SU-DHL-6 (cell line): ENCODE results near the gene LRRC4C.

ENCODE experiments used
- H2AFZ ChIP-seq: fragments of 200-600 bp; sonication (generic); 2 replicates; pipeline ENCODE4 v1.6.1; 2014; ENCODE audit warnings: low read depth, mild to moderate bottlenecking, moderate library complexity, mixed read lengths, antibody characterized with exemption, low read length; ENCODE audit not compliant: severe bottlenecking
- H3F3A ChIP-seq: fragments of 200-600 bp; shearing (Covaris generic); 2 replicates; pipeline ENCODE4 v1.6.0; 2016; ENCODE audit warnings: antibody characterized with exemption, mild to moderate bottlenecking; ENCODE audit not compliant: insufficient read depth
- H3K27ac ChIP-seq: fragments of 200-600 bp; sonication (generic); 2 replicates; pipeline ENCODE4 v1.5.1; 2016; ENCODE audit warnings: low read depth, mild to moderate bottlenecking, low read length, moderate library complexity, mixed read lengths
- H3K27me3 ChIP-seq: fragments of 200-600 bp; sonication (generic), shearing (Covaris generic); 2 replicates; pipeline ENCODE4 v1.6.0; 2014; ENCODE audit warnings: mild to moderate bottlenecking, low read length
- H3K36me3 ChIP-seq: fragments of 200-600 bp; sonication (generic); 2 replicates; pipeline ENCODE4 v1.6.1; 2014; ENCODE audit warnings: mild to moderate bottlenecking, low read length, mixed read lengths
- H3K4me2 ChIP-seq: fragments of 300-600, 200-600 bp; shearing (Covaris generic), sonication (generic); 2 replicates; pipeline ENCODE4 v1.6.0; 2014; ENCODE audit warnings: low read length, low read depth, mild to moderate bottlenecking; ENCODE audit not compliant: poor library complexity, severe bottlenecking
- H3K4me3 ChIP-seq: fragments of 200-600 bp; sonication (generic); 2 replicates; pipeline ENCODE4 v1.5.1; 2014; ENCODE audit warnings: antibody characterized with exemption, low read length, mild to moderate bottlenecking, mixed read lengths; ENCODE audit not compliant: insufficient read depth, poor library complexity, severe bottlenecking
- H3K79me2 ChIP-seq: fragments of 200-600 bp; sonication (generic); 2 replicates; pipeline ENCODE4 v1.6.1; 2014; ENCODE audit warnings: mild to moderate bottlenecking, low read length, moderate library complexity; ENCODE audit not compliant: insufficient read depth
- H3K9ac ChIP-seq: fragments of 200-600 bp; sonication (generic); 2 replicates; pipeline ENCODE4 v1.7.0; 2014; ENCODE audit warnings: mild to moderate bottlenecking, low read length
- H3K9me2 ChIP-seq: fragments of 200-600 bp; sonication (generic); replicated peaks from 2 replicates; pipeline ENCODE4 v1.6.1; 2014; ENCODE audit warnings: low read length; ENCODE audit not compliant: insufficient read depth
- H3K9me3 ChIP-seq: fragments of 200-600 bp; sonication (generic); 2 replicates; pipeline ENCODE4 v1.6.1; 2014; ENCODE audit warnings: low read length, mixed read lengths; ENCODE audit not compliant: insufficient read depth
- H4K20me1 ChIP-seq: fragments of 200-600 bp; sonication (generic); 2 replicates; pipeline ENCODE4 v1.6.1; 2014; ENCODE audit warnings: low read depth, mild to moderate bottlenecking, antibody characterized with exemption, low read length, moderate library complexity, mixed read lengths
- EZH2phosphoT487 ChIP-seq: fragments of 200-600 bp; sonication (generic), shearing (Covaris generic); conservative IDR thresholded peaks from 2 replicates; pipeline ENCODE4 v1.6.1; 2018; ENCODE audit warnings: mild to moderate bottlenecking, antibody characterized with exemption, low read length, moderate library complexity, mixed read lengths
- TF ChIP-seq, protein P1 (sequence below): fragments of 200-600 bp; sonication (generic); IDR thresholded peaks from one replicate; pipeline ENCODE4 v1.5.1; 2017; ENCODE audit warnings: antibody characterized with exemption, mild to moderate bottlenecking, low read length, moderate library complexity; ENCODE audit not compliant: insufficient read depth, poor library complexity, severe bottlenecking

The LRRC4C gene

DNA sequence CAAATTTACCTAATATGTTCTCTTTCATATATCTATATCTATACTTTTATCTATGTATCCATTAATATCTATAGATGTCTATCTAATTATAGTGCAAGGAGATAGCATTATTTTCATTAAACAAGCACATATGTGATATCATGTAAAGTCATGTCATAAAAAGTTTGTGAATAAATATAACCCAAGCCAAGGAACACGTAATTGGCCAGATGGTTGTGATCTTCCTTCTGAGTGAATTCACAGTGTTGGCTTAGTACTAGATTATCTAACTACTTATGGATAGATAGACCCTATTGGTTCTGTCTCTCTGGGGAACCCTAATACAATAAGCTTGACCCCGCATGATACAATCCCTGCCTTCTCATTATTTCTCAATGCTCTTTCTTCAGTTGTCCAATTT lies 484.4 kb downstream of the LRRC4C start:
- no peak overlapping the region for H2AFZ ChIP-seq
- no peaks in the 10 kb centered on the region for H3K27me3 ChIP-seq
- no peaks in the 10 kb centered on the region for H3K36me3 ChIP-seq
- H3K9me2 ChIP-seq, result no peaks in the 10 kb centered on the region; the same call in 1 of the 2 replicates
- no peak overlapping the region for H3K27ac ChIP-seq
- no peak overlapping the region for H3K4me2 ChIP-seq
- H3K4me3 ChIP-seq, result no peak overlapping the region
- no peak overlapping the region for H3K9ac ChIP-seq
- H3K79me2 ChIP-seq, result no peaks in the 10 kb centered on the region
- H4K20me1 ChIP-seq, result no peaks in the 10 kb centered on the region
- TF ChIP-seq, protein P1, sequence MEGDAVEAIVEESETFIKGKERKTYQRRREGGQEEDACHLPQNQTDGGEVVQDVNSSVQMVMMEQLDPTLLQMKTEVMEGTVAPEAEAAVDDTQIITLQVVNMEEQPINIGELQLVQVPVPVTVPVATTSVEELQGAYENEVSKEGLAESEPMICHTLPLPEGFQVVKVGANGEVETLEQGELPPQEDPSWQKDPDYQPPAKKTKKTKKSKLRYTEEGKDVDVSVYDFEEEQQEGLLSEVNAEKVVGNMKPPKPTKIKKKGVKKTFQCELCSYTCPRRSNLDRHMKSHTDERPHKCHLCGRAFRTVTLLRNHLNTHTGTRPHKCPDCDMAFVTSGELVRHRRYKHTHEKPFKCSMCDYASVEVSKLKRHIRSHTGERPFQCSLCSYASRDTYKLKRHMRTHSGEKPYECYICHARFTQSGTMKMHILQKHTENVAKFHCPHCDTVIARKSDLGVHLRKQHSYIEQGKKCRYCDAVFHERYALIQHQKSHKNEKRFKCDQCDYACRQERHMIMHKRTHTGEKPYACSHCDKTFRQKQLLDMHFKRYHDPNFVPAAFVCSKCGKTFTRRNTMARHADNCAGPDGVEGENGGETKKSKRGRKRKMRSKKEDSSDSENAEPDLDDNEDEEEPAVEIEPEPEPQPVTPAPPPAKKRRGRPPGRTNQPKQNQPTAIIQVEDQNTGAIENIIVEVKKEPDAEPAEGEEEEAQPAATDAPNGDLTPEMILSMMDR, result no peak
- TF ChIP-seq EZH2phosphoT487, result no peak
- H3K9me3 ChIP-seq, result no peaks in the 10 kb centered on the region
- no peaks in the 10 kb centered on the region for H3F3A ChIP-seq

DNA sequence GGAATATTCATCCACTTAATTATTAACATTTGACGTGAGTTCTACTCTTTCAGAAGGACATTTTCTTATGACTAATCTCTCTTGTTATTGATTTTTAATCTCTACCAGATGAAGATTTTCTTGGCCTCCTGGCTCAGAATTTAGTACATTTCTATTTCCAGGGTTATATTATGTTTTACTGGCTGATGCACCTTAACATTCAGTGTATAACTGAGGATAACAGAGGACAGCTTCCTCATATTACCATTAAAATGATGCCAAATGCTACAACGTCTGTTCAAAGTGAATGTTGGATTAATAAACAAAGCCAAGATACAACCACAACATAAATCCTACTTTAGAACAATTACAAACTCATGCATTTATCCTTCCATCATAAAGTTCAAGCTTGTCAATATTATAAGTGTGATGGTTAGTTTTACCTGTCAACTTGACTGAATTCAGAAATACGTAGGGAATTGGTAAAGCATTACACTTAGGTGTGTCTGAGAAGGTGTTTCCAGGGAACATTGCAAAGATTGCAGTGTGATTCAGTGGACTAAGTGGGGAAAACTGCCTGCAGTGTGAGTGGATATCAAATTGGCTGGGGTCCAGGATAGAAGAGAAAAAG lies 485.2 kb downstream of the LRRC4C start:
- Histone ChIP-seq H3K9me2 (no peaks in the 10 kb centered on the region; the same call in 1 of the 2 replicates), H3K9me3 (no peaks in the 10 kb centered on the region), H4K20me1 (no peaks in the 10 kb centered on the region), H3K27me3 (no peaks in the 10 kb centered on the region), H3K4me3 (no peak overlapping the region), H3K9ac (no peak overlapping the region), H2AFZ (no peak overlapping the region), H3K79me2 (no peaks in the 10 kb centered on the region), H3K36me3 (no peaks in the 10 kb centered on the region), H3K4me2 (no peak overlapping the region), H3F3A (no peaks in the 10 kb centered on the region), H3K27ac (no peak overlapping the region)
- no peak for TF ChIP-seq EZH2phosphoT487
- TF ChIP-seq, protein P1, result no peak

DNA sequence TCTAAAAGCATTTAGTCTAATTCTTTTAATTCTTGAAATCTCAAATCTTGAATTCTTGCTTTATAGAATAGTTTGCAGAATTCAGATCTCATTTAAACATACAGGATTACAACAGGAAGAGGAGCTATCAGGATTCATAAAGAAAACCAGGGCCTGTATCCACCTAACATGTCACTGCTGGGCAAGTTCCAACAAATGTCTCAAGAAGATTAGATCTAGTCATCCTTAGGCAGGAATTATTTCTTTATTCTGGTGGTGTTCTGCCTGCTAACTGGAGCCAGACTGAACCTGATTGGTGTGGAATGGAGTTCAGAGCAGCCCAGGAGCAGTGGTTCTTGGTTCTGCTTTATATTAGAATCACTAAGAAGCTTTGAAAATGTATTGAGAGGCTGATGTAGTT lies 500.7 kb downstream of the LRRC4C start:
- H3K79me2 ChIP-seq, result no peaks in the 10 kb centered on the region
- no peaks in the 10 kb centered on the region for H3K36me3 ChIP-seq
- no peak overlapping the region for H2AFZ ChIP-seq
- no peaks in the 10 kb centered on the region for H4K20me1 ChIP-seq
- H3K9ac ChIP-seq, result no peak overlapping the region
- H3K27ac ChIP-seq, result no peak overlapping the region
- H3K4me2 ChIP-seq, result no peak overlapping the region
- no peak overlapping the region for H3K4me3 ChIP-seq
- no peaks in the 10 kb centered on the region for H3K27me3 ChIP-seq
- H3K9me3 ChIP-seq, result no peaks in the 10 kb centered on the region
- TF ChIP-seq, protein P1, result no peak
- TF ChIP-seq EZH2phosphoT487, result no peak
- H3F3A ChIP-seq, result no peaks in the 10 kb centered on the region
- H3K9me2 ChIP-seq, result no peaks in the 10 kb centered on the region
